ENCODE data around the gene LPIN1.

DNA sequence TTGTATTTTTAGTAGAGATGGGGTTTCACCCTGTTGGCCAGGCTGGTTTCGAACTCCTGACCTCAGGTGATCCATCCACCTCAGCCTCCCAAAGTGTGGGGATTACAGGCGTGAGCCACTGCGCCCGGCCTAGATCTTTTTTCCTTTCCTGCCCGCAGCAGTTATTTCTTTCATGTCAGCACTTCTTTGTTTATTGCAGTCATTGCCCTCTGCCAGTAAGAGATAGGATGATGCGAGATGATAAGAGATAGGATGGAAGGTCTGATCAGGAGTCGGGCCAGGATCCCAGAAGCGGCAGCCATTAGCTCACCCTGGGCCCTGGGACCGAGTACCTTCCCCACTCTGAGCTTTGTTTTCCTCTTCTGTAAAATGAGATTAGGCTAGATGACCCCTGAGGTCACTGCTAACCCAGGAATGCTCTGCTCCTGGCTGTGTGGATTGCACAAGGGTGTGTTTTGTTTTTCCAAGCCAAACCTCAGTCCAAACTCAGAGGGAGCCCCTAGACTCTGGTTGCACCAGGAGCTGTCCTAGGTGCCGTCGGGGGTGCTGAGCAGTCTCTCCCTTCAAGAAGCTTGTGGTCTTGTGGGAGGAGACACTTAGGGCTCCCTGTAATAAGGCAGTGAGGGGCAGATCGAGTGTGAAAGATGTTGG lies 63.3 kb downstream of the LPIN1 start:
- TF ChIP-seq POLR2A (IDR thresholded peaks at IDR 0.05; ENCODE audit: low read length) (no peak), GATA1 (IDR thresholded peaks at IDR 0.05; ENCODE audit: low read depth, low read length) (no peak)
